ENCODE data around the gene LYRM9. TPM values are rescaled to one million over a fixed set of nuclear protein-coding genes. Genes with fewer than 3 reads are reported as not detected.
"Not testable (repeated sequence)": the region's sequence is repeated elsewhere in the genome, so short reads cannot be mapped to it uniquely, and the experiment has no call there.

The LYRM9 gene
- total RNA-seq, 2 experiments from 2014 or later: 5.9 to 6.1 TPM

- ChIA-PET POLR2A (no interaction called here), CTCF (no interaction called here)
- H3K4me3 Mint-ChIP-seq: no peak overlapping the region
These were observed 25.9 kb upstream of the LYRM9 start for GRCh38 chr17:27919079-27919478.

GRCh38 chr17:27918498-27918897, 25.3 kb upstream of the LYRM9 start:
- H3K4me1 Mint-ChIP-seq: no peaks in the 10 kb centered on the region
- H3K4me3 Mint-ChIP-seq: no peak overlapping the region
- ChIA-PET CTCF (no interaction called here), POLR2A (no interaction called here)
- no peak for DNase-seq
- no peaks in the 10 kb centered on the region for H3K9me3 Mint-ChIP-seq
- H3K27ac Mint-ChIP-seq: no peak overlapping the region
- peaks cover 4% of the 10 kb centered on the region for H3K27me3 Mint-ChIP-seq
- no peaks in the 10 kb centered on the region for H3K36me3 Mint-ChIP-seq (ENCODE audit: low read depth)

More at GRCh38 chr17:27919079-27919478, 25.9 kb upstream of the LYRM9 start:
- no peaks in the 10 kb centered on the region for H3K9me3 Mint-ChIP-seq
- peaks cover 4% of the 10 kb centered on the region for H3K27me3 Mint-ChIP-seq
- no peaks in the 10 kb centered on the region for H3K36me3 Mint-ChIP-seq (ENCODE audit: low read depth)
- no peaks in the 10 kb centered on the region for H3K4me1 Mint-ChIP-seq
- DNase-seq: no peak
- H3K27ac Mint-ChIP-seq: no peak overlapping the region

- Mint-ChIP-seq H3K4me1 (no peaks in the 10 kb centered on the region), H3K27ac (no peak overlapping the region)
- POLR2A ChIA-PET: no interaction called here
These were observed 23.8 kb upstream of the LYRM9 start for GRCh38 chr17:27917000-27917399.

GRCh38 chr17:27915709-27916108, 22.5 kb upstream of the LYRM9 start:
- ChIA-PET CTCF (no interaction called here), POLR2A (no interaction called here)
- no peaks in the 10 kb centered on the region for H3K36me3 Mint-ChIP-seq (ENCODE audit: low read depth)
- no peaks in the 10 kb centered on the region for H3K9me3 Mint-ChIP-seq
- no peak overlapping the region for H3K4me3 Mint-ChIP-seq
- no peak for DNase-seq
- no peaks in the 10 kb centered on the region for H3K4me1 Mint-ChIP-seq
- H3K27ac Mint-ChIP-seq: no peak overlapping the region
- peaks cover 4% of the 10 kb centered on the region for H3K27me3 Mint-ChIP-seq

More at GRCh38 chr17:27917000-27917399, 23.8 kb upstream of the LYRM9 start:
- CTCF ChIA-PET: no interaction called here
- Mint-ChIP-seq H3K9me3 (no peaks in the 10 kb centered on the region), H3K36me3 (ENCODE audit: low read depth) (no peaks in the 10 kb centered on the region), H3K4me3 (no peak overlapping the region), H3K27me3 (peaks cover 4% of the 10 kb centered on the region)
- no peak for DNase-seq

GRCh38 chr17:27914382-27914781, 21.2 kb upstream of the LYRM9 start:
- Mint-ChIP-seq H3K4me3 (no peak overlapping the region), H3K4me1 (no peaks in the 10 kb centered on the region), H3K27ac (no peak overlapping the region), H3K36me3 (ENCODE audit: low read depth) (no peaks in the 10 kb centered on the region), H3K9me3 (no peaks in the 10 kb centered on the region), H3K27me3 (peaks cover 5% of the 10 kb centered on the region)
- ChIA-PET POLR2A (no interaction called here), CTCF (no interaction called here)
- no peak for DNase-seq

GRCh38 chr17:27912964-27913363, 19.8 kb upstream of the LYRM9 start:
- Mint-ChIP-seq H3K27me3 (peaks cover 6% of the 10 kb centered on the region), H3K36me3 (ENCODE audit: low read depth) (no peaks in the 10 kb centered on the region), H3K4me1 (no peaks in the 10 kb centered on the region), H3K27ac (no peak overlapping the region), H3K9me3 (no peaks in the 10 kb centered on the region), H3K4me3 (no peak overlapping the region)
- no peak for DNase-seq
- ChIA-PET CTCF (interaction anchor here (0.6 kb wide), 1 partner anchor 342 kb away, joined by 3 read pairs; no protein-coding TSS in a partner anchor), POLR2A (no interaction called here)

- H3K4me1 Mint-ChIP-seq; H3K27me3 Mint-ChIP-seq; POLR2A ChIA-PET; H3K9me3 Mint-ChIP-seq; H3K27ac Mint-ChIP-seq; H3K36me3 Mint-ChIP-seq (ENCODE audit: low read depth); DNase-seq; CTCF ChIA-PET; H3K4me3 Mint-ChIP-seq: not testable (repeated sequence)
These were observed 19.1 kb upstream of the LYRM9 start for GRCh38 chr17:27912299-27912698.

- Mint-ChIP-seq H3K36me3 (ENCODE audit: low read depth) (no peaks in the 10 kb centered on the region), H3K4me3 (no peak overlapping the region), H3K27ac (no peak overlapping the region), H3K4me1 (no peaks in the 10 kb centered on the region), H3K9me3 (no peaks in the 10 kb centered on the region), H3K27me3 (peaks cover 12% of the 10 kb centered on the region)
- POLR2A ChIA-PET: no interaction called here
- CTCF ChIA-PET: no interaction called here
- no peak for DNase-seq
These were observed 14.9 kb upstream of the LYRM9 start for GRCh38 chr17:27907976-27908558.

GRCh38 chr17:27906623-27907022, 13.5 kb upstream of the LYRM9 start:
- POLR2A ChIA-PET: no interaction called here
- DNase-seq: no peak
- Mint-ChIP-seq H3K4me1 (no peaks in the 10 kb centered on the region), H3K4me3 (no peak overlapping the region), H3K27me3 (peaks cover 12% of the 10 kb centered on the region), H3K36me3 (ENCODE audit: low read depth) (no peaks in the 10 kb centered on the region), H3K27ac (no peak overlapping the region), H3K9me3 (no peaks in the 10 kb centered on the region)
- CTCF ChIA-PET: no interaction called here

- H3K27ac Mint-ChIP-seq: no peak overlapping the region
- H3K4me3 Mint-ChIP-seq: no peak overlapping the region
- DNase-seq: no peak
- ChIA-PET POLR2A (no interaction called here), CTCF (no interaction called here)
- no peaks in the 10 kb centered on the region for H3K4me1 Mint-ChIP-seq
- H3K27me3 Mint-ChIP-seq: peaks cover 12% of the 10 kb centered on the region
- H3K36me3 Mint-ChIP-seq (ENCODE audit: low read depth): no peaks in the 10 kb centered on the region
- H3K9me3 Mint-ChIP-seq: no peaks in the 10 kb centered on the region
These were observed 13.0 kb upstream of the LYRM9 start for GRCh38 chr17:27906226-27906580.

- no peak for DNase-seq
- peaks cover 12% of the 10 kb centered on the region for H3K27me3 Mint-ChIP-seq
- ChIA-PET CTCF (interaction anchor here (0.6 kb wide), 1 partner anchor 186 kb away, joined by 4 read pairs; no protein-coding TSS in a partner anchor), POLR2A (no interaction called here)
- no peaks in the 10 kb centered on the region for H3K4me1 Mint-ChIP-seq
- H3K36me3 Mint-ChIP-seq (ENCODE audit: low read depth): no peaks in the 10 kb centered on the region
- no peak overlapping the region for H3K4me3 Mint-ChIP-seq
- no peak overlapping the region for H3K27ac Mint-ChIP-seq
- no peaks in the 10 kb centered on the region for H3K9me3 Mint-ChIP-seq
These were observed 12.5 kb upstream of the LYRM9 start for GRCh38 chr17:27905447-27906225.

GRCh38 chr17:27904534-27905446, 11.6 kb upstream of the LYRM9 start:
- Mint-ChIP-seq H3K27ac (no peak overlapping the region), H3K4me3 (no peak overlapping the region), H3K27me3 (peaks cover 12% of the 10 kb centered on the region), H3K36me3 (ENCODE audit: low read depth) (no peaks in the 10 kb centered on the region), H3K9me3 (no peaks in the 10 kb centered on the region), H3K4me1 (no peaks in the 10 kb centered on the region)
- DNase-seq: no peak
- ChIA-PET POLR2A (no interaction called here), CTCF (interaction anchor here (0.6 kb wide), 1 partner anchor 130 kb away, joined by 4 read pairs; no protein-coding TSS in a partner anchor)

GRCh38 chr17:27904114-27904513, 10.9 kb upstream of the LYRM9 start:
- Mint-ChIP-seq H3K27me3 (peaks cover 14% of the 10 kb centered on the region), H3K4me3 (no peak overlapping the region), H3K27ac (no peak overlapping the region), H3K9me3 (no peaks in the 10 kb centered on the region), H3K4me1 (no peaks in the 10 kb centered on the region), H3K36me3 (ENCODE audit: low read depth) (no peaks in the 10 kb centered on the region)
- ChIA-PET POLR2A (no interaction called here), CTCF (interaction anchor here (0.6 kb wide), 1 partner anchor 130 kb away, joined by 4 read pairs; no protein-coding TSS in a partner anchor)
- DNase-seq: no peak

Data from activated CD4-positive, alpha-beta T cell treated with anti-CD3 and anti-CD28 coated beads, Interleukin-2, amount 10 ng/mL, durations not matched to agents 7 days and 5 days (primary cell).